Measurements from ENCODE around the gene RANGRF.

The RANGRF gene

DNA sequence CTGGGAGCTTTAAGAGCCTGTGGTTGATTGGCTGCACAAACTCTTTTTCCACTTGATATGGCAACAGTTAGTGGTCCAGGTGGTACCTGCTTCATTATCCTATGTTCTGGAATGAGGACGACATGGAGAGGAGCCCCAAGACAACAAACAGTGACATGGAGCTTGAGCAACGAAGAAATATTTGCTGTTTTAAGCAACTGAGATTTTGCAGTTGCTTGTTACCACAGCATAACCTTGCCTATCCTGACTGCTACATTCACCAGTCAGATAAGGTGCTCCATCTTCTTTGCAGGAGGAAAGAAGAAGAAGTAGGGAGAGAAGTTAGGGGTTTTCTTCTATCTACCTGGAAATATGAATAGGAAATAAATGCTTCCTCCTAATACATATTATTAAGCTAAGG lies 43.7 kb downstream of the RANGRF start:
- TF ChIP-seq FOXP2 (optimal IDR thresholded peaks at IDR 0.05; ENCODE audit: borderline replicate concordance, extremely low read depth, extremely low read length, insufficient read depth): no peak

DNA sequence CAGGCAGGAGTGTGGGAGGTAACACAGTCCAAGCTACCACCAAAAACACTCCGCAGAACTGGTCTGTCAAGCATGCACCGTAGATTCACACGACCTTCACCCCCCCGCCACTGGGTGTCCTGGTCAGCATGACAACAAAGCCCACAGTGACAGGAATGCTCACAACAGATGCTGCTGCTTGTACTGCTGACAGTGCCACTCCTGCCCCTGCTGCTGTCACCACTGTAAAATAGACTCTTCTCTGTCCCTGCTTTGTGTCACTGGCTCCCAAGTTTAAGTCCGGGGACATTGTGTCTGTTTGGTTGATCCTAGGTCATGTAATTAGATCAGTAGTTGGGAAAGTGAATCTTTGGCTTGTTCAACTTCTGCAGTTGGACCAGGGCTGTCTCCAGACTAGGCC lies 44.2 kb downstream of the RANGRF start:
- TF ChIP-seq SIN3A (IDR thresholded peaks at IDR 0.05; ENCODE audit: borderline replicate concordance, insufficient read depth, low read length) (no peak), FOXP2 (optimal IDR thresholded peaks at IDR 0.05; ENCODE audit: borderline replicate concordance, extremely low read depth, extremely low read length, insufficient read depth) (no peak), TAF1 (IDR thresholded peaks at IDR 0.05; ENCODE audit: borderline replicate concordance, insufficient read depth, low read length) (no peak), POLR2AphosphoS5 (IDR thresholded peaks at IDR 0.05; ENCODE audit: low read depth, low read length) (no peak)
- TF ChIP-seq, protein P1, sequence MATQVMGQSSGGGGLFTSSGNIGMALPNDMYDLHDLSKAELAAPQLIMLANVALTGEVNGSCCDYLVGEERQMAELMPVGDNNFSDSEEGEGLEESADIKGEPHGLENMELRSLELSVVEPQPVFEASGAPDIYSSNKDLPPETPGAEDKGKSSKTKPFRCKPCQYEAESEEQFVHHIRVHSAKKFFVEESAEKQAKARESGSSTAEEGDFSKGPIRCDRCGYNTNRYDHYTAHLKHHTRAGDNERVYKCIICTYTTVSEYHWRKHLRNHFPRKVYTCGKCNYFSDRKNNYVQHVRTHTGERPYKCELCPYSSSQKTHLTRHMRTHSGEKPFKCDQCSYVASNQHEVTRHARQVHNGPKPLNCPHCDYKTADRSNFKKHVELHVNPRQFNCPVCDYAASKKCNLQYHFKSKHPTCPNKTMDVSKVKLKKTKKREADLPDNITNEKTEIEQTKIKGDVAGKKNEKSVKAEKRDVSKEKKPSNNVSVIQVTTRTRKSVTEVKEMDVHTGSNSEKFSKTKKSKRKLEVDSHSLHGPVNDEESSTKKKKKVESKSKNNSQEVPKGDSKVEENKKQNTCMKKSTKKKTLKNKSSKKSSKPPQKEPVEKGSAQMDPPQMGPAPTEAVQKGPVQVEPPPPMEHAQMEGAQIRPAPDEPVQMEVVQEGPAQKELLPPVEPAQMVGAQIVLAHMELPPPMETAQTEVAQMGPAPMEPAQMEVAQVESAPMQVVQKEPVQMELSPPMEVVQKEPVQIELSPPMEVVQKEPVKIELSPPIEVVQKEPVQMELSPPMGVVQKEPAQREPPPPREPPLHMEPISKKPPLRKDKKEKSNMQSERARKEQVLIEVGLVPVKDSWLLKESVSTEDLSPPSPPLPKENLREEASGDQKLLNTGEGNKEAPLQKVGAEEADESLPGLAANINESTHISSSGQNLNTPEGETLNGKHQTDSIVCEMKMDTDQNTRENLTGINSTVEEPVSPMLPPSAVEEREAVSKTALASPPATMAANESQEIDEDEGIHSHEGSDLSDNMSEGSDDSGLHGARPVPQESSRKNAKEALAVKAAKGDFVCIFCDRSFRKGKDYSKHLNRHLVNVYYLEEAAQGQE (IDR thresholded peaks at IDR 0.05; ENCODE audit: insufficient read depth in 1 of 2, low read depth in 2 of 2, low read length in 2 of 2): no peak

DNA sequence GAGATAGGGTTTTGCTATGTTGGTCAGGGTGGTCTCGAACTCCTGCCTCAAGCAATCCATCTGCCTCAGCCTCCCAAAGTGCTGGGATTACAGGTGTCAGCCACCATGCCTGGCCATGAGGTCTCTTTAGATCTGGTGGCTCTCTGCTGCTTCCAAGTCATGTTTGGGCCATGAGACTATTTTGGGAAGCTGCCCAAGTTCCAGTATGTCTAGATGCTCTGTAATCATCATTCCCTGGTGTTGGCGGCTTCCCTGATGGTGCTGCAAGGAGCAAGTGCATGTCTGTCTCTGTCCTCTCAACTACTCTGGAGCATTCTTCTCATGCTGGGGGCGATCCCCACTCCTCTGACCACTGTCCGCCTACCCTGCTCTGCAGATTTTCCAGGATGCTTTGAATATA lies 44.8 kb downstream of the RANGRF start:
- TF ChIP-seq, protein P1 (IDR thresholded peaks at IDR 0.05; ENCODE audit: insufficient read depth in 1 of 2, low read depth in 2 of 2, low read length in 2 of 2): no peak
- TF ChIP-seq FOXP2 (optimal IDR thresholded peaks at IDR 0.05; ENCODE audit: borderline replicate concordance, extremely low read depth, extremely low read length, insufficient read depth) (no peak), POLR2AphosphoS5 (IDR thresholded peaks at IDR 0.05; ENCODE audit: low read depth, low read length) (no peak), TAF1 (IDR thresholded peaks at IDR 0.05; ENCODE audit: borderline replicate concordance, insufficient read depth, low read length) (no peak), SIN3A (IDR thresholded peaks at IDR 0.05; ENCODE audit: borderline replicate concordance, insufficient read depth, low read length) (no peak)

GRCh38 chr17:8337802-8338752 lies 49.6 kb downstream of the RANGRF start:
- TF ChIP-seq FOXP2 (optimal IDR thresholded peaks at IDR 0.05; ENCODE audit: borderline replicate concordance, extremely low read depth, extremely low read length, insufficient read depth): no peak
- TF ChIP-seq TAF1 (IDR thresholded peaks at IDR 0.05; ENCODE audit: borderline replicate concordance, insufficient read depth, low read length): no peak
- no peak for TF ChIP-seq POLR2AphosphoS5 (IDR thresholded peaks at IDR 0.05; ENCODE audit: low read depth, low read length)

- TF ChIP-seq SIN3A (IDR thresholded peaks at IDR 0.05; ENCODE audit: borderline replicate concordance, insufficient read depth, low read length) (no peak), TAF1 (IDR thresholded peaks at IDR 0.05; ENCODE audit: borderline replicate concordance, insufficient read depth, low read length) (no peak), POLR2AphosphoS5 (IDR thresholded peaks at IDR 0.05; ENCODE audit: low read depth, low read length) (no peak), FOXP2 (optimal IDR thresholded peaks at IDR 0.05; ENCODE audit: borderline replicate concordance, extremely low read depth, extremely low read length, insufficient read depth) (no peak)
- TF ChIP-seq, protein P1 (IDR thresholded peaks at IDR 0.05; ENCODE audit: insufficient read depth in 1 of 2, low read depth in 2 of 2, low read length in 2 of 2): no peak
Observed at GRCh38 chr17:8338753-8339140, 50.3 kb downstream of the RANGRF start.

DNA sequence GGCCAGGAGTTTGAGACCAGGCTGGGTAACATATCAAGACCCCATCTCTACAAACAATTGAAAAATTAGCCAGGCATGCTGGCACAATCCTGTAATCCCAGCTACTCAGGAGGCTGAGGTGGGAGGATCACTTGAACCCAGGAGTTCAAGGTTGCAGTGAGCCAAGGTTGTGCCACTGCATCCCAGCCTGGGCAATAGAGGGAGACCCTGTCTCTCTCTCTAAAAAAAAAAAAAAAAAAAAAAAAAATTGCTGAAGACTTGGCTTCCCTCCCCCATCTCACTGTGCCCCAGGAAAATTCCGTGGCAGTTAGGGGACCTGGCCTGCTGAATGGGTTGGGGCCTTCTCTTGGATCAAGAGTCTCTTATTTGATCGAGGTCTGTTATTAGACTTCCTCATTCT lies 51.1 kb downstream of the RANGRF start, which contains the start of gene ODF4:
TSS of gene ODF4 (plus strand) at position 301 of the 400 bp plus-strand sequence. CDS start 212 bp downstream, outside the sequence.
- TF ChIP-seq POLR2AphosphoS5 (IDR thresholded peaks at IDR 0.05; ENCODE audit: low read depth, low read length): no peak
- TF ChIP-seq SIN3A (IDR thresholded peaks at IDR 0.05; ENCODE audit: borderline replicate concordance, insufficient read depth, low read length): no peak
- TF ChIP-seq FOXP2 (optimal IDR thresholded peaks at IDR 0.05; ENCODE audit: borderline replicate concordance, extremely low read depth, extremely low read length, insufficient read depth): no peak
- no peak for TF ChIP-seq TAF1 (IDR thresholded peaks at IDR 0.05; ENCODE audit: borderline replicate concordance, insufficient read depth, low read length)
- TF ChIP-seq, protein P1 (IDR thresholded peaks at IDR 0.05; ENCODE audit: insufficient read depth in 1 of 2, low read depth in 2 of 2, low read length in 2 of 2): no peak
